ENCODE results near the gene CCBE1.

The CCBE1 gene

GRCh38 chr18:59690186-59690982 is 6.8 kb downstream of the CCBE1 start:
- H3K27me3 ChIP-seq (ENCODE audit: low read length): 0 out of 2 replicates have a peak, but pooled peaks cover 2% of the 10 kb centered on the region
- no peak overlapping the region for H3K4me2 ChIP-seq (ENCODE audit: low read depth, low read length, poor library complexity, severe bottlenecking)
- no peaks in the 10 kb centered on the region for H3K36me3 ChIP-seq (ENCODE audit: low read length)
- H3K9me2 ChIP-seq (replicated peaks; ENCODE audit: insufficient read depth, low read length): no peaks in the 10 kb centered on the region
- H3F3A ChIP-seq (ENCODE audit: insufficient read depth): no peaks in the 10 kb centered on the region
- no peaks in the 10 kb centered on the region for H3K9me3 ChIP-seq (ENCODE audit: insufficient read depth, low read length)
- H2AFZ ChIP-seq (ENCODE audit: low read depth, low read length, severe bottlenecking): no peak overlapping the region
- H3K79me2 ChIP-seq (ENCODE audit: insufficient read depth, low read length): no peaks in the 10 kb centered on the region
- no peak overlapping the region for H3K27ac ChIP-seq (ENCODE audit: low read depth, low read length)
- no peak overlapping the region for H3K4me3 ChIP-seq (ENCODE audit: insufficient read depth, low read length, poor library complexity, severe bottlenecking)
- H4K20me1 ChIP-seq (ENCODE audit: low read depth, low read length): no peaks in the 10 kb centered on the region
- no peak overlapping the region for H3K9ac ChIP-seq (ENCODE audit: low read length)
- no peak for TF ChIP-seq EZH2phosphoT487 (conservative IDR thresholded peaks at IDR 0.05; ENCODE audit: low read length)
- no peak for TF ChIP-seq CTCF (IDR thresholded peaks at IDR 0.05; ENCODE audit: insufficient read depth, low read length, poor library complexity, severe bottlenecking)

- Histone ChIP-seq H2AFZ (ENCODE audit: low read depth, low read length, severe bottlenecking) (no peak overlapping the region), H3K36me3 (ENCODE audit: low read length) (no peaks in the 10 kb centered on the region), H3K4me3 (ENCODE audit: insufficient read depth, low read length, poor library complexity, severe bottlenecking) (no peak overlapping the region), H3K79me2 (ENCODE audit: insufficient read depth, low read length) (no peaks in the 10 kb centered on the region), H3K27me3 (ENCODE audit: low read length) (no peaks in the 10 kb centered on the region), H3K4me2 (ENCODE audit: low read depth, low read length, poor library complexity, severe bottlenecking) (no peak overlapping the region), H4K20me1 (ENCODE audit: low read depth, low read length) (no peaks in the 10 kb centered on the region), H3K27ac (ENCODE audit: low read depth, low read length) (no peak overlapping the region), H3K9me3 (ENCODE audit: insufficient read depth, low read length) (no peaks in the 10 kb centered on the region), H3K9ac (ENCODE audit: low read length) (no peak overlapping the region), H3K9me2 (replicated peaks; ENCODE audit: insufficient read depth, low read length) (no peaks in the 10 kb centered on the region), H3F3A (ENCODE audit: insufficient read depth) (no peaks in the 10 kb centered on the region)
- TF ChIP-seq CTCF (IDR thresholded peaks at IDR 0.05; ENCODE audit: insufficient read depth, low read length, poor library complexity, severe bottlenecking) (no peak), EZH2phosphoT487 (conservative IDR thresholded peaks at IDR 0.05; ENCODE audit: low read length) (no peak)
Observed at GRCh38 chr18:59689756-59690155, 7.5 kb downstream of the CCBE1 start.

- H3K9me3 ChIP-seq (ENCODE audit: insufficient read depth, low read length): no peaks in the 10 kb centered on the region
Observed at GRCh38 chr18:59686260-59686659, 11.0 kb downstream of the CCBE1 start.

More at GRCh38 chr18:59686260-59686659, 11.0 kb downstream of the CCBE1 start:
- Histone ChIP-seq H2AFZ (ENCODE audit: low read depth, low read length, severe bottlenecking) (no peak overlapping the region), H3F3A (ENCODE audit: insufficient read depth) (no peaks in the 10 kb centered on the region), H3K79me2 (ENCODE audit: insufficient read depth, low read length) (no peaks in the 10 kb centered on the region), H3K9ac (ENCODE audit: low read length) (no peak overlapping the region), H3K4me3 (ENCODE audit: insufficient read depth, low read length, poor library complexity, severe bottlenecking) (no peak overlapping the region), H3K4me2 (ENCODE audit: low read depth, low read length, poor library complexity, severe bottlenecking) (no peak overlapping the region), H3K9me2 (replicated peaks; ENCODE audit: insufficient read depth, low read length) (no peaks in the 10 kb centered on the region), H4K20me1 (ENCODE audit: low read depth, low read length) (no peaks in the 10 kb centered on the region), H3K36me3 (ENCODE audit: low read length) (no peaks in the 10 kb centered on the region), H3K27ac (ENCODE audit: low read depth, low read length) (no peak overlapping the region), H3K27me3 (ENCODE audit: low read length) (no peaks in the 10 kb centered on the region)
- TF ChIP-seq CTCF (IDR thresholded peaks at IDR 0.05; ENCODE audit: insufficient read depth, low read length, poor library complexity, severe bottlenecking): no peak

Data from SU-DHL-6 (cell line).